HCT116 (cell line): ENCODE data around the gene PRKAG3. TPM values are rescaled to one million over a fixed set of nuclear protein-coding genes. Genes with fewer than 3 reads are reported as not detected.
A peak's percentile ranks its signal among the peaks of the same experiment; 100 is the strongest.

Experiments
- ATAC-seq: fragments of 200-7000 bp; cut with Tn5 transposase; 2 replicates; pipeline ENCODE4 v1.9.1; 2020; ENCODE audit warnings: mild to moderate bottlenecking, moderate library complexity
- BruUV-seq: library from RNA; stranded (reverse); fragments of 400-500 nt; replicated peaks from 2 replicates; lab custom pipeline; 2021; lab: Mats Ljungman, UMichigan
- CTCF ChIA-PET: fragments of 300-600 bp; sonication (Branson Sonifier 250); formaldehyde crosslinking; loops from one replicate; lab custom pipeline; 2021; ENCODE audit warnings: antibody characterized with exemption; lab: Charles Lee
- POLR2A ChIA-PET: fragments of 300-600, 350-600 bp; sonication (Branson Sonifier 250); formaldehyde crosslinking; loops from one replicate; lab custom pipeline; 2021; ENCODE audit warnings: antibody characterized with exemption; lab: Charles Lee
- RAD21 ChIA-PET, 2 experiments: fragments of 300-600 bp; sonication (Branson Sonifier 250); formaldehyde crosslinking; loops; one replicate each; lab custom pipeline; 2023; ENCODE audit warnings: low total read pairs in 2 of 2; ENCODE audit not compliant: uncharacterized antibody in 2 of 2, unreplicated experiment in 2 of 2, low non-redundant PET in 1 of 2; lab: Charles Lee
- DNase-seq: peaks from one replicate; pipeline ENCODE4 v3.0.0-alpha.2; 2010; ENCODE audit warnings: low read depth, low spot score
- H2AFZ ChIP-seq: fragments of 200-600 bp; shearing (Covaris generic), sonication (generic); 2 replicates; pipeline ENCODE4 v1.6.1; 2017; ENCODE audit warnings: low read depth, mixed run types, mixed read lengths, antibody characterized with exemption, low read length; ENCODE audit not compliant: poor library complexity, severe bottlenecking
- H3K27ac ChIP-seq: 2 replicates; pipeline ENCODE4 v1.5.1; 2012; ENCODE audit warnings: low read depth, low read length
- H3K27me3 ChIP-seq: fragments of 200-600 bp; sonication (generic); 2 replicates; pipeline ENCODE4 v1.6.1; 2016; ENCODE audit warnings: mixed run types, low read length, mixed read lengths; ENCODE audit not compliant: insufficient read depth
- H3K36me3 ChIP-seq, 2 experiments: fragments of 200-500 bp in 1 of 2; fragments of 200-600 bp in 1 of 2; sonication (Bioruptor generic) in 1 of 2; sonication (generic) in 1 of 2; 2 replicates each; pipeline versions ENCODE4 v1.5.1 to v1.6.1; 2014 to 2016; ENCODE audit warnings: low read length in 2 of 2, inconsistent platforms in 1 of 2, mixed read lengths in 1 of 2, mixed run types in 1 of 2; ENCODE audit not compliant: insufficient read depth in 2 of 2, control insufficient read depth in 1 of 2
- H3K4me1 ChIP-seq, 2 experiments: fragments of 200-600 bp in 1 of 2; sonication (generic) in 1 of 2; 2 replicates each; pipeline versions ENCODE4 v1.5.1 to v1.6.1; 2012 to 2017; ENCODE audit warnings: low read length in 2 of 2, inconsistent platforms in 1 of 2, mild to moderate bottlenecking in 1 of 2, mixed read lengths in 1 of 2, mixed run types in 1 of 2, moderate library complexity in 1 of 2; ENCODE audit not compliant: insufficient read depth in 2 of 2, control insufficient read depth in 1 of 2
- H3K4me2 ChIP-seq: fragments of 200-600 bp; sonication (generic); 2 replicates; pipeline ENCODE4 v1.6.1; 2017; ENCODE audit warnings: mixed run types, low read length, mixed read lengths
- H3K4me3 ChIP-seq, 2 experiments: fragments of 200-600 bp in 1 of 2; sonication (generic) in 1 of 2; replicated peaks in 1 of 2; 2 replicates each; pipeline ENCODE4 v1.5.1; 2011 to 2016; ENCODE audit warnings: low read length in 2 of 2, control low read depth in 1 of 2, low read depth in 1 of 2, mild to moderate bottlenecking in 1 of 2, mixed read lengths in 1 of 2, mixed run types in 1 of 2
- H3K79me2 ChIP-seq: fragments of 200-600 bp; sonication (generic); 2 replicates; pipeline ENCODE4 v1.6.1; 2017; ENCODE audit warnings: mild to moderate bottlenecking, mixed run types, low read length, moderate library complexity, mixed read lengths; ENCODE audit not compliant: insufficient read depth
- H3K9ac ChIP-seq: fragments of 200-600 bp; sonication (generic); 2 replicates; pipeline ENCODE4 v1.6.1; 2016; ENCODE audit warnings: low read length, mixed read lengths
- H3K9me2 ChIP-seq: fragments of 200-600 bp; sonication (generic), shearing (Covaris generic); 2 replicates; pipeline ENCODE4 v1.6.1; 2017; ENCODE audit warnings: mixed run types, mild to moderate bottlenecking, moderate library complexity; ENCODE audit not compliant: insufficient read depth
- H3K9me3 ChIP-seq, 2 experiments: fragments of 200-500 bp in 1 of 2; fragments of 200-600 bp in 1 of 2; sonication (Bioruptor generic) in 1 of 2; sonication (generic) in 1 of 2; 2 replicates each; pipeline ENCODE4 v1.6.1; 2014 to 2017; ENCODE audit warnings: low read length in 2 of 2, mixed read lengths in 2 of 2, inconsistent platforms in 1 of 2, low read depth in 1 of 2, mild to moderate bottlenecking in 1 of 2, mixed run types in 1 of 2, moderate library complexity in 1 of 2; ENCODE audit not compliant: control insufficient read depth in 1 of 2, insufficient read depth in 1 of 2
- H4K20me1 ChIP-seq: fragments of 200-600 bp; sonication (generic), shearing (Covaris generic); 2 replicates; pipeline ENCODE4 v1.6.1; 2017; ENCODE audit warnings: mixed run types, mild to moderate bottlenecking, moderate library complexity; ENCODE audit not compliant: insufficient read depth
- CBX3 ChIP-seq: IDR thresholded peaks from 2 replicates; pipeline ENCODE4 v1.6.1; 2012; ENCODE audit warnings: low read depth
- CEBPB ChIP-seq: IDR thresholded peaks from 2 replicates; pipeline ENCODE4 v1.6.1; 2012; ENCODE audit warnings: low read depth
- CTCF ChIP-seq, 3 experiments: fragments of 200-600 bp in 1 of 3; sonication (generic) in 1 of 3; IDR thresholded peaks in 2 of 3; conservative IDR thresholded peaks in 1 of 3; 2 replicates each; pipeline ENCODE4 v1.5.1; 2012 to 2017; ENCODE audit warnings: low read depth in 2 of 3, low read length in 2 of 3, antibody characterized with exemption in 1 of 3, borderline replicate concordance in 1 of 3, control low read depth in 1 of 3, mild to moderate bottlenecking in 1 of 3, mixed read lengths in 1 of 3, mixed run types in 1 of 3, moderate library complexity in 1 of 3; ENCODE audit not compliant: insufficient read depth in 1 of 3
- EZH2 ChIP-seq: fragments of 200-600 bp; sonication (generic); IDR thresholded peaks from 2 replicates; pipeline ENCODE4 v1.6.1; 2017; ENCODE audit warnings: antibody characterized with exemption, mixed run types
- FOSL1 ChIP-seq: IDR thresholded peaks from 2 replicates; pipeline ENCODE4 v1.6.1; 2012; ENCODE audit warnings: low read depth
- JUND ChIP-seq: IDR thresholded peaks from 2 replicates; pipeline ENCODE4 v1.6.1; 2012
- MAX ChIP-seq: IDR thresholded peaks from 2 replicates; pipeline ENCODE4 v1.6.1; 2012
- POLR2A ChIP-seq: IDR thresholded peaks from 2 replicates; pipeline ENCODE4 v1.7.0; 2011; ENCODE audit warnings: borderline replicate concordance; ENCODE audit not compliant: insufficient read depth, insufficient read length; ENCODE audit errors: extremely low read depth
- POLR2AphosphoS5 ChIP-seq: IDR thresholded peaks from 2 replicates; pipeline ENCODE4 v1.6.1; 2011; ENCODE audit warnings: mild to moderate bottlenecking, low read depth, low read length, moderate library complexity
- RAD21 ChIP-seq: IDR thresholded peaks from 2 replicates; pipeline ENCODE4 v1.6.1; 2012; ENCODE audit warnings: low read depth, mild to moderate bottlenecking
- REST ChIP-seq: IDR thresholded peaks from 2 replicates; pipeline ENCODE4 v1.6.1; 2012; ENCODE audit warnings: low read depth
- SIN3A ChIP-seq: IDR thresholded peaks from 2 replicates; pipeline ENCODE4 v1.6.1; 2012; ENCODE audit warnings: low read depth
- SP1 ChIP-seq: IDR thresholded peaks from 2 replicates; pipeline ENCODE4 v1.6.1; 2012; ENCODE audit warnings: low read depth
- SRF ChIP-seq: IDR thresholded peaks from 2 replicates; pipeline ENCODE4 v1.6.1; 2012; ENCODE audit warnings: low read depth
- TCF7L2 ChIP-seq: IDR thresholded peaks from 2 replicates; pipeline ENCODE4 v1.7.0; 2011; ENCODE audit warnings: borderline replicate concordance, inconsistent platforms; ENCODE audit not compliant: insufficient read depth, insufficient read length; ENCODE audit errors: extremely low read depth
- YY1 ChIP-seq: IDR thresholded peaks from 2 replicates; pipeline ENCODE4 v1.6.1; 2011; ENCODE audit warnings: low read length, low read depth, moderate library complexity, mild to moderate bottlenecking; ENCODE audit not compliant: insufficient replicate concordance; ENCODE audit errors: extremely low read depth
- ZFX ChIP-seq: fragments of 450-650 bp; IDR thresholded peaks from 2 replicates; pipeline ENCODE4 v1.6.1; 2017
- ZNF274 ChIP-seq: fragments of 200-500 bp; sonication (Bioruptor generic); IDR thresholded peaks from 2 replicates; pipeline ENCODE4 v1.6.1; 2014; ENCODE audit warnings: mild to moderate bottlenecking, low read depth, low read length, inconsistent platforms
- intact Hi-C: fragments of 100-400 bp; cut with micrococcal nuclease; formaldehyde crosslinking; loops from 2 replicates; pipeline ENCODE4 v1.10.0; 2022
- total RNA-seq: library from RNA; stranded (reverse); gene quantifications from one replicate; pipeline ENCODE4 v1.2.1, GENCODE V29; 2021; ENCODE audit not compliant: unreplicated experiment

PRKAG3 gene
- total RNA-seq, 1 experiment from 2014 or later, result not detected

GRCh38 chr2:218876562-218877219, 45.1 kb upstream of the PRKAG3 start:
- Histone ChIP-seq H4K20me1 (no peaks in the 10 kb centered on the region), H3K9me3 (no peaks in the 10 kb centered on the region), H3K9me2 (no peaks in the 10 kb centered on the region), H3K9ac (no peak overlapping the region), H3K79me2 (no peaks in the 10 kb centered on the region), H3K4me2 (no peak overlapping the region), H3K36me3 (no peaks in the 10 kb centered on the region), H3K27ac (no peak overlapping the region), H3K4me3 (no peak overlapping the region), H3K27me3 (no peaks in the 10 kb centered on the region), H3K4me1 (peaks cover 5 to 14% of the 10 kb centered on the region in 2 experiments; a peak in 3 of 4 replicates), H2AFZ (no peak overlapping the region)
- CTCF ChIA-PET, result interaction anchor here (0.6 to 15.1 kb wide), 21 partner anchors 9 to 278 kb away, joined by 3 to 278 read pairs (median 5); partner anchors contain the start of genes CDK5R2 and WNT6
- RAD21 ChIA-PET, result interaction anchor here (0.5 to 3.4 kb wide), 5 partner anchors 16 to 103 kb away, joined by 3 to 48 read pairs (median 6); no protein-coding TSS in a partner anchor
- POLR2A ChIA-PET, result interaction anchor here (0.7 to 2.0 kb wide), 3 partner anchors 18 to 22 kb away, joined by 3 to 7 read pairs (median 6); no protein-coding TSS in a partner anchor
- intact Hi-C loops, result loop anchor here (1.0 to 5.0 kb wide), 4 partner anchors 22 to 241 kb away; no protein-coding TSS in a partner anchor
- no TSS peak for BruUV-seq
- DNase-seq (peak; percentile 59), ATAC-seq (peak; percentile 69)
- TF ChIP-seq ZNF274 (no peak), SP1 (no peak), FOSL1 (no peak), RAD21 (peak; percentile 99), SIN3A (no peak), YY1 (peak; percentile 31), SRF (no peak), POLR2AphosphoS5 (no peak), REST (no peak), ZFX (no peak), CTCF (IDR thresholded peaks at IDR 0.05 in 2 of 3, conservative IDR thresholded peaks at IDR 0.05 in 1 of 3; ENCODE audit: borderline replicate concordance in 1 of 3, insufficient read depth in 1 of 3, low read depth in 2 of 3, low read length in 2 of 3) (peak; percentile 97 to 99 (median 98)), MAX (no peak), POLR2A (no peak), EZH2 (no peak), CBX3 (no peak), TCF7L2 (no peak), CEBPB (no peak), JUND (no peak)
